Mucosa of gallbladder (tissue), 1 donor: ENCODE data around the gene SCFD1. TPM values are rescaled to one million over a fixed set of nuclear protein-coding genes. Genes with fewer than 3 reads are reported as not detected.
"Not testable (repeated sequence)": the region's sequence is repeated elsewhere in the genome, so short reads cannot be mapped to it uniquely, and the experiment has no call there.

Experiments used
- DNase-seq: peaks from one replicate; pipeline ENCODE4 v3.0.0-alpha.2; 2020; ENCODE audit warnings: low spot score
- total RNA-seq: library from RNA; stranded (reverse); gene quantifications from one replicate; pipeline ENCODE4 v1.2.1, GENCODE V29; 2021
- donor health status: DM: no; HTN: no; CAD: no.

The SCFD1 gene
- total RNA-seq, 1 donor from 2014 or later: 60.7 TPM

- DNase-seq: no peak
Observed at GRCh38 chr14:30678926-30679431, 56.9 kb downstream of the SCFD1 start.

DNA sequence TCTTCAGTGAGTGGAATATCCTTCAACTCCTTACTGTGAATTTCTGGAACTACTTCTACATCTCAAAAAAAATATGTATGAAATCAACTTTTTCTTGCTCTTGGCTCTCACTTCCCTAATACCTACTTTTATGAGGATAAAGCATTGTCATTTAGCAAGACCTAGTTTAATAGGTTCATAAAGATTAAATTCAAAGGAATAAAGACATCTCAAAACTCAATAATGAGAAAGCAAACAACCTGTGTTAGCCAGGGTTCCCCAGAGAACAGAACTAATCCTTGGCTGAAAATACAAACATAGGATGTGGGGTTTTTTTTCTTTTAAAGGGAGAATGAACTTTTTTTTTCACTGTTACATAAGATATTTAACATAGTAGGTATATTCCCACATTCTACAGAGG lies 57.9 kb downstream of the SCFD1 start:
- no peak for DNase-seq

DNA sequence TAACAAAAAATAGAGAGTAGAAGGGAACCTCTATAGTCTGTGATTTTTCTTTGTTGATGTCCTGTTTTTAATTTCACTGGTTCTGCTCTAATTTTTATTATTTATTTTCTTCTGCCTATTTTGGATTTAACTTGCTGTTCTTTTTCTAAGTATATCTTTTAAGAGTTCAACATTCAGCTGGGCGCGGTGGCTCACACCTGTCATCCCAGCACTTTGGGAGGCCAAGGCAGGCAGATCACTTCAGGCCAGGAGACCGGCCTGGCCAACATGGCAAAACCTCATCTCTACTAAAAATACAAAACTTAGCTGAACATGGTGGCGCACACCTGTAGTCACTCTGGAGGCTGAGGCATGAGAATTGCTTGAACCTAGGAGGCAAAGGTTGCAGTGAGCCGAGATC lies 58.7 kb downstream of the SCFD1 start:
- not testable (repeated sequence) for DNase-seq

DNA sequence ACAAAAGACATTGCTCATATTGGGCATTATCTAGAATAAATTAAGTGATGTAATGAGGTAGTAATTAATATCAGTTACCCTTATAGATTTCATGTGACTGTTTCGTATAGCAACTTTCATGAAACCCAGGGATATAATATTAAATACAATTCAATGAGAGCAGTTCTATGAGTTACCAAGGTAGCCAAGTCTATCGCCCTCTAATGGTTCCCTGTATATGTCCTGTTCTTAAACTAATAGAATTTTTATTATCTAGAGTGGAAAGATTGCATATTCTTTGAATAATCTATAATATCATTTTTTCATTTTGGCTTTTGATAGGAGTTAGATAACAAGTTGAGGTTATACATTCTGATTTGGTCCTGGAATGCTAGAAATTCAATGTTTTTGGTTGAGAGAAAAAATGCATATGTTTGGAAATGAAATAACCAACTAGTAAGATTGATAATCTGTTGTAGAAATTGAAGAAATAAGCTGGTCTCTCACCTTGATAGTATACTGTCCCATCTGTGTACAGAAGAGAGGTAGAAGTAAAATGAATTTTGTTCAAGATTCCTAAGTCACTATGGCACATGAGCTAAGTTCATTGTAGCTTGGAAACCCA lies 59.7 kb downstream of the SCFD1 start:
- no peak for DNase-seq

- peak; percentile 69 for DNase-seq
Observed at GRCh38 chr14:30690487-30691355, 68.6 kb downstream of the SCFD1 start.

DNA sequence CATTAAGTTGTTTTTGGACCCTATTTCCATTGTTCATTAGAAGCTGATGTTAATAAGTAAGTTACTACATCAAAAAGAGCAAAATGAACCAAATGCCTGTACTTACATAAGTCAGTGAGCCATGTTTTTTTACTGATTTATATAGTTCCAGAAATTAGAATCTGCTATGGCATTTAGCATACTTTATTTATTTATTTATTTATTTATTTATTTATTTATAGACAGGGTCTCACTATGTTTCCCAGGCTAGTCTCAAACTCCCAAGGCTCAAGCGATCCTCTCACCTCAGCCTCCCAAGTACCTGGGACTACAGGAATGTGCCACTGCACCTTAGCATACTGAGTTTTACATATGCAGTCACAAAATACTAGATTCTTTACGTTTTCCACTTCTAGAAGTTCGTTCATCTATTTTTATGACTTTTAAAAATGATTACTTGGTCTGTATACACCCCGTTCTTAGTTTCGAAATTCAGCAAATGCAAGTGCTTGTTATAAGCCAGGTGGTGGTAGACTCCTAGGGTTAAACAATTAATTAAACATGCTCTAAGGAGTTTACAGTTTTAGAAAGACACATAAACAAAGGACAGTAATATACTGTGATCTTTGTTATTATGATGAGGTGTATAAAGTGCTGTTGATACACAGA lies 69.8 kb downstream of the SCFD1 start:
- DNase-seq: no peak

GRCh38 chr14:30692669-30693068 lies 70.5 kb downstream of the SCFD1 start:
- no peak for DNase-seq

GRCh38 chr14:30698463-30698862 lies 76.3 kb downstream of the SCFD1 start:
- no peak for DNase-seq

DNA sequence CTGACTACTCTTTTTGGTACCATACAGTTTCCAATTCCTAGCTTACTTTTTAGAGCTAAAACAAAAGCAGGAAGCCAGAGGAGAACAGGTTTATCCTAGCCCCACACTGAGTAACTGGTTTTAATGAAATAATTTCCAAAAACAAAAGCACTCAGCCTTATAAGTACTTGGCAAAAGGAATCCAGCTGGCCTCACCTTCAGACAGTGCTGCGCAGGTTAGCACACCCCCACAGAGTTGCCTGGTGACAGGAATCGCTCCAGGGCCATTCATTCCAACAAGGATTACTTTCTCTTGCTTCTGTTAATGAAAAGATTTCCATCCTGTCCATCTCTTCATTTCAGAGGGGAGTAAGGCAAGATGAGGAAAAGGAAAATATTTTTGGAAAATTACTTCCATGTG lies 84.6 kb downstream of the SCFD1 start:
- no peak for DNase-seq

- DNase-seq: no peak
Observed at GRCh38 chr14:30708157-30708556, 86.0 kb downstream of the SCFD1 start.

- no peak for DNase-seq
Observed at GRCh38 chr14:30709201-30709600, 87.1 kb downstream of the SCFD1 start.

GRCh38 chr14:30710876-30711275 lies 88.8 kb downstream of the SCFD1 start:
- DNase-seq: no peak

GRCh38 chr14:30719137-30719536 lies 97.0 kb downstream of the SCFD1 start:
- DNase-seq: no peak

DNA sequence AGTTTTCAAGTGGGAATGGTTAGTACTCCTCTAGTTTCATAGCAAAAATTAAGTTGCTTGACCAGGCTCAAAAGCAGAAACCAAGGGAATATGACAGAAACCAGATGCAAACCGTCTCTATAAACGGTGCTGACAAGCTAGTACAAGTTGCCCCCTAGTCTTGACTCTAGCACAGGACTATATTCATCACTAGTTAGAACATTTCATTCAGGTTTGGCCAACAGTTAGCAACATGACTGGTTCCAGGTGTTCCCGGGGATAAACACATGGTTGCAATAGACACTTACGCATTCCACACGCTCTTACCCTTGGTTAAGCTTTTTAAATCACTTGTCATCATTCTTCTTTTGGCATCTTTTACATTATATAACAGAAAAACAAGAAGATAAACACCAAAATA lies 103.6 kb downstream of the SCFD1 start:
- no peak for DNase-seq

DNA sequence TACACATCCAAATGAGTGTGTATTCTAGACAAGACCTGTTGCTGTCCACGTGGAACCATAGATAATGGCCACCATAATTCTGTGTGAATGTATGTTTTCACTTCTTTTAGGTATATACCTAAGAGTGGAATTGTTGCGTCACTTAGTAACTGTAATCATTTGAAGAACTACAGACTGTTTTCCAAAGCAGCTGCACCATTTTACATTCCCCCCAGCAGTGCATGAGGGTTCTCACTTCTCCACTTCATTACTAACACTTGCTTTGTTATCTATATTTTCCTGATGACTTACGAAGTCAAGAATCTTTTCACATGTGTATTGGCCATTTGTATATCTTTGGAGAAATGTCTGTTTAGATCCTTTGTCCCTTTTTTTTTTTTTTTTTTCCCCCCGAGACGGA lies 106.4 kb downstream of the SCFD1 start:
- no peak for DNase-seq

DNA sequence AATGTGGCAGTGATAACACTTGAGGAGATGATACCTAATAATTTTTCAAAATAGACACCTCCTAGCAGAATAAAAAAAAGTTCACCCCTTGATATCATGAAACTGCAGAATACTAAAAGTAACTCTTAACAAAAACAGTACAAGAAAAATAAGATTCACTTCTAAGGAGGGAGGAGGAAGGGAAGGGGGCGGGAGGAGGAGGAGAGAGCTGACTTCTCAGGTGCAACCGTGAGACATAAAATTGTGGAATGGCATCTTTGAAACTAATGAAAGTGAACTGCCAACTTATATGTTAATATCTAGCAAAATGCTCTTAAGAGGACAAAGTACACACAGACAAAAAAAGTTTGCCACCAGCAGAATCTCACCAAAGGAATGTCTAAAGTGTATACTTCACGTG lies 115.8 kb downstream of the SCFD1 start:
- DNase-seq: no peak

DNA sequence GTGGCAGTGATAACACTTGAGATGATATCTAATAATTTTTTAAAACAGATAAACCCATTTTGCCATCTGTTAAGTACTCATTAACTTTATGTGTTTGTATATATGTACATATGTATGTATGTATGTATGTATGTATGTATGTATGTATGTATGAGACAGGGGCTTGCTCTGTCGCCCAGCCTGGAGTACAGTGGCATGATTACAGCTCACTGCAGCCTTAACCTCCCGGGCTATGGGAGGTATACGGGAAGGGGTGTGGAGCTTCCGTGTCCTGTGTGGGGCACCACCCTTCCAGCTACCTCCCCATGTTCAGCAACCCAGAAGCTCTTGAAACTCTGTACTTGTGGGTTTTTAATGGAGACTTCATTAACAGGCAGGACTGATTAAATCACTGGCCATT lies 116.9 kb downstream of the SCFD1 start:
- no peak for DNase-seq

DNA sequence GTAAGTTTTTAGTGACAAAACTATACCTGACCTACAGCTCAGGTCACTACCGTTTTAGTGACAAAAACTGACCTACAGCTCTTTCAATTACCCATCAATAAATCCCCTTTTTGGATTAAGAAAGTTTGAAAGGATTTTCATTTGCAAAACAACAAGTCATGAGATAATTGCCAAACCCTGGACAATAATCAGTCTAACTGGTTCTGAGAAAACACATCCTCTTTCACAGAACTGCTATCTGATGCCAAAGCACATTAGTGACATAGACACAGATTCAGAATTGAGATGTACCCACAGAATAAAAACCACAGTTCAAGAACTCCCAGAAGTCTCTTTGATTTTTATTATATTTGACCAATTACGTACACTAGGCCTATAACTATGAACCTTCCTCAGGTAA lies 126.2 kb downstream of the SCFD1 start:
- DNase-seq: no peak

DNA sequence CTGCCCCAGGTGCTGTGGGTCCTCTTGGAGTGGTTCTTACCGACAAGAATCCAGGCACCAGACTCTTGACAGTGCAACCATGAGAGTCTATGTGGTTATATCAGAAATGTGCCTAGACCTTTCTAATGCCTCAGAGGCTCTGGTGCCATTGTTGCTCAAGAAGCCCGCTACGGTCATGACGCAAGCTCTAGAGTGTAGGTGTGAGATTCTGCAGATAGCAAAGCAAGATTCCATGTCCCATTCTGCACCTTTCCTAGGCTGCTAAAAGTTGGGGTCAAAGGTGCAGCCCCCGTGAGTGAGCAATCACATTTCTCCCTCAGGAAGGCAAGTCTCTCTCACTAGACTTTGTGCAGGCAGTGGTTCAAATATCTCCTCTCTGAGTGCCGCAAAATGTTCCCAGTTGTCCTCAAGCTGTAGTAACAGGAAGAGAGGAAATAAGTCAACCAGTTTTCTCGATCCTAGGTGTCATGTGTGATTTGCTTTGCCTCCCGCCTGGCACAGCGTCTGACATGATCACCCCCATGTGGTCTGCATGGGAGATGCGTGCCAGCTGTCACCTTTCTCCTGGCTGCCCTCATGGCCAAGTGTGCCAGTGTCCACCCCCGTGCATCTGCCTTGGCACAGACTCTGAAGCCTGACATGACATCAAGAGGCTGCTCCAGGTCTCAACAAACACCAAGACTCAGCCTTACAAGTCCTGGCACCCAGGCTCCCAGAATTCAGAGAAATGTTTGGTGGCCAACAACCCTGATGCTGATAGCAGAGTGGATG lies 129.7 kb downstream of the SCFD1 start:
- DNase-seq: no peak

- no peak for DNase-seq
Observed at GRCh38 chr14:30753452-30753851, 131.3 kb downstream of the SCFD1 start.

GRCh38 chr14:30754778-30755177 lies 132.7 kb downstream of the SCFD1 start:
- DNase-seq: no peak

DNA sequence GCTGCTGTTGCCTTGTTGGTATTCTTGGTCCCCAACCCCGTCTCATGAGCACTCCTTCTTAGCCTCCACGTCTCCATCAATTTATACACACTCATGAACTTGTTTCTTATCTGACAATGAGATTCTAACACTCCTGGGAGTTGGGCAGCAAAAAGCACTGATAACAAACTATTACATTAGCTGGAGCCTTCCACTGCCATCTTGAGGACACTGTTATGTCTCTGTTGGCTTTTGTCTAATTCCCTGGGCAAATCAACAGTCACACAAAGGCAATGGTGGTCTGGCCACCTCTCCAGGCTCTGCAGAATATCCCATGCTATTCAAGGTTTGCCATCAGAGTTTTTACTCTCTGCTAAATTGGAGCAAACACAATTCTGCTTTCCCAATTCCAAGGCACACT lies 134.5 kb downstream of the SCFD1 start:
- DNase-seq: no peak
